K562 (cell line): ENCODE measurements around the gene ZDHHC14. TPM values are rescaled to one million over a fixed set of nuclear protein-coding genes. Genes with fewer than 3 reads are reported as not detected.

Experiments used
- ATAC-seq: fragments of 200-7000 bp; cut with Tn5 transposase; 3 replicates; pipeline ENCODE4 v1.9.1; 2020; ENCODE audit warnings: moderate library complexity
- BruUV-seq: library from RNA; stranded (reverse); fragments of 400-500 nt; replicated peaks from 2 replicates; lab custom pipeline; 2021; lab: Mats Ljungman, UMichigan
- CTCF ChIA-PET: fragments of 300-600 bp; formaldehyde crosslinking; extraction: SDS; loops from one replicate; lab custom pipeline; 2021; ENCODE audit warnings: low intra/inter-chr PET ratio; lab: Yijun Ruan, JAX
- POLR2A ChIA-PET: fragments of 300-600, 350-650 bp; sonication (Branson Sonifier 250); formaldehyde crosslinking; extraction: SDS; loops from one replicate; lab custom pipeline; 2021; ENCODE audit warnings: antibody characterized with exemption, inconsistent platforms; lab: Yijun Ruan, JAX
- DNase-seq, 4 experiments: peaks; one replicate each; pipeline versions ENCODE4 v3.0.0 to v3.0.0-alpha.2; 2011 to 2018; ENCODE audit warnings: low spot score in 3 of 4, mixed read lengths in 3 of 4; ENCODE audit errors: extremely low read depth in 1 of 4
- FAIRE-seq: peaks from 2 replicates; lab custom pipeline; 2011; peaks lifted over from hg19 to GRCh38; lab: Jason Lieb, UNC
- H2AFZ ChIP-seq: 2 replicates; pipeline ENCODE4 v1.6.0; 2011; ENCODE audit warnings: low read depth, low read length, control low read depth, inconsistent platforms
- H3K27ac ChIP-seq: fragments of 200-600 bp; 3 replicates; pipeline ENCODE4 v1.8.0; 2011; ENCODE audit warnings: low read depth, mild to moderate bottlenecking, control low read depth, inconsistent platforms, low read length, moderate library complexity, mixed read lengths; ENCODE audit errors: extremely low read depth
- H3K27me3 ChIP-seq, 2 experiments: fragments of 300-600 bp in 1 of 2; 2 replicates in 1 of 2; 3 replicates in 1 of 2; pipeline versions ENCODE4 v1.6.0 to v1.8.0; 2011; ENCODE audit warnings: inconsistent platforms in 2 of 2, low read length in 2 of 2, mild to moderate bottlenecking in 1 of 2, mixed read lengths in 1 of 2, moderate library complexity in 1 of 2; ENCODE audit not compliant: control insufficient read depth in 2 of 2, insufficient read depth in 2 of 2
- H3K36me3 ChIP-seq: fragments of 300-600 bp; 3 replicates; pipeline ENCODE4 v1.8.0; 2011; ENCODE audit warnings: mild to moderate bottlenecking, low read length, inconsistent platforms; ENCODE audit not compliant: control insufficient read depth, insufficient read depth
- H3K4me1 ChIP-seq, 2 experiments: fragments of 200-600 bp in 1 of 2; replicated peaks in 1 of 2; 2 replicates in 1 of 2; 3 replicates in 1 of 2; pipeline versions ENCODE4 v1.5.1 to v1.8.0; 2011; ENCODE audit warnings: inconsistent platforms in 2 of 2, low read length in 2 of 2, mild to moderate bottlenecking in 1 of 2, mixed read lengths in 1 of 2, moderate library complexity in 1 of 2; ENCODE audit not compliant: control insufficient read depth in 2 of 2, insufficient read depth in 2 of 2
- H3K4me2 ChIP-seq: 2 replicates; pipeline ENCODE4 v1.6.1; 2011; ENCODE audit warnings: low read length, control low read depth, inconsistent platforms, mixed read lengths; ENCODE audit not compliant: insufficient read depth
- H3K4me3 ChIP-seq: fragments of 200-600 bp; sonication (generic), shearing (Covaris generic); 2 replicates; pipeline ENCODE4 v1.5.1; 2016; ENCODE audit warnings: control low read depth, inconsistent platforms
- H3K79me2 ChIP-seq: fragments of 200-600 bp; 3 replicates; pipeline ENCODE4 v1.8.0; 2011; ENCODE audit warnings: low read length, inconsistent platforms; ENCODE audit not compliant: control insufficient read depth, insufficient read depth
- H3K9ac ChIP-seq, 2 experiments: 2 replicates each; pipeline versions ENCODE4 v1.6.0 to v1.6.1; 2011; ENCODE audit warnings: low read depth in 2 of 2, low read length in 2 of 2, control low read depth in 1 of 2, inconsistent platforms in 1 of 2, mild to moderate bottlenecking in 1 of 2, mixed read lengths in 1 of 2; ENCODE audit not compliant: insufficient read depth in 1 of 2
- H3K9me1 ChIP-seq: one replicate; pipeline ENCODE4 v1.6.0; 2011; ENCODE audit warnings: inconsistent platforms, mild to moderate bottlenecking, low read length, moderate library complexity; ENCODE audit not compliant: control insufficient read depth, insufficient read depth
- H3K9me3 ChIP-seq: replicated peaks from 2 replicates; pipeline ENCODE4 v1.5.1; 2011; ENCODE audit warnings: low read depth, low read length, inconsistent platforms; ENCODE audit not compliant: control insufficient read depth, insufficient read depth
- H4K20me1 ChIP-seq: replicated peaks from 2 replicates; pipeline ENCODE4 v1.6.1; 2011; ENCODE audit warnings: low read length, inconsistent platforms, mixed read lengths; ENCODE audit not compliant: control insufficient read depth, insufficient read depth
- HIVEP1 ChIP-seq: fragments of 250-450 bp; sonication (Bioruptor Pico); IDR thresholded peaks from 2 replicates; pipeline ENCODE4 v1.4.0; 2020; ENCODE audit warnings: mild to moderate bottlenecking
- KLF1 ChIP-seq: fragments of 450-650 bp; IDR thresholded peaks from 2 replicates; pipeline ENCODE4 v1.6.1; 2016; ENCODE audit warnings: missing genetic modification characterization, missing compliant biosample characterization
- MED1 ChIP-seq: sonication (generic); formaldehyde crosslinking; IDR thresholded peaks from 2 replicates; pipeline ENCODE4 v1.8.1; 2023; ENCODE audit warnings: missing genetic modification reagents, borderline replicate concordance
- PHTF2 ChIP-seq: fragments of 250-450 bp; sonication (Bioruptor Pico); IDR thresholded peaks from 2 replicates; pipeline ENCODE4 v1.5.0; 2021; ENCODE audit warnings: mild to moderate bottlenecking
- RCOR1 ChIP-seq, 2 experiments: IDR thresholded peaks; 2 replicates each; pipeline ENCODE4 v1.6.1; 2012; ENCODE audit warnings: low read depth in 2 of 2, low read length in 2 of 2, borderline replicate concordance in 1 of 2, improper control_type of control experiment in 1 of 2
- TAF15 ChIP-seq: fragments of 200-400 bp; formaldehyde crosslinking; IDR thresholded peaks from 2 replicates; pipeline ENCODE4 v1.6.1; 2017; ENCODE audit warnings: mild to moderate bottlenecking, low read depth, low read length, moderate library complexity
- ZNF717 ChIP-seq: fragments of 250-450 bp; sonication (Bioruptor Pico); IDR thresholded peaks from 2 replicates; pipeline ENCODE4 v1.5.0; 2021
- ZSCAN29 ChIP-seq: fragments of 450-650 bp; IDR thresholded peaks from 2 replicates; pipeline ENCODE4 v1.6.1; 2017
- WGBS: fragments of 100-300 bp; shearing (Covaris generic); methylation state at CpG from one replicate; pipeline ENCODE4 v1.1.6; 2016; ENCODE audit warnings: low coverage, mixed read lengths; ENCODE audit not compliant: insufficient coverage; ENCODE audit errors: missing lambda C conversion rate; 5-methylcytosine and 5-hydroxymethylcytosine counted together
- in situ Hi-C: fragments of 300-500 bp; cut with MboI; formaldehyde crosslinking; loops from 4 replicates; pipeline ENCODE4 v1.15.0; 2018; ENCODE audit warnings: inconsistent platforms, mixed read lengths
- intact Hi-C: fragments of 100-400 bp; cut with micrococcal nuclease; formaldehyde crosslinking; loops from 2 replicates; pipeline ENCODE4 v1.14.2; 2022
- polyA plus RNA-seq, 8 experiments: library from polyadenylated mRNA; depleted of rRNA in 4 of 8; stranded (reverse) in 5 of 8; unstranded in 3 of 8; fragments of >200 nt; fragmentation: Nextera tagmentation in 2 of 8; fragmentation: Illumina TruSeq in 1 of 8; extraction: Ambion mirVana in 2 of 8; extraction: Trizol in 1 of 8; gene quantifications; 2 replicates each; pipeline versions ENCODE4 v1.2.1 to v1.2.3, GENCODE V29; 2011 to 2014; ENCODE audit warnings: inconsistent platforms in 1 of 8, missing spikeins in 1 of 8
- total RNA-seq, 7 experiments: library from RNA; depleted of rRNA in 6 of 7; stranded (reverse); fragments of >200 nt in 6 of 7; fragmentation: Illumina TruSeq in 2 of 7; extraction: Trizol in 2 of 7; gene quantifications; 2 replicates each; pipeline versions ENCODE4 v1.2.1 to v1.2.3, GENCODE V29; 2011 to 2021; ENCODE audit warnings: low replicate concordance in 1 of 7
- TF ChIP-seq, protein P1 (sequence below): fragments of 450-650 bp; conservative IDR thresholded peaks from 2 replicates; pipeline ENCODE4 v1.6.1; 2016; ENCODE audit warnings: missing genetic modification characterization, low read depth, mild to moderate bottlenecking, control low read depth, missing compliant biosample characterization

Gene ZDHHC14
- total and polyA plus RNA-seq, 9 of the 15 experiments (the other 6 are each of a cell fraction or from before 2014, with no cell fraction given), result 0.92 to 23.1 (median 13.8) TPM

DNA sequence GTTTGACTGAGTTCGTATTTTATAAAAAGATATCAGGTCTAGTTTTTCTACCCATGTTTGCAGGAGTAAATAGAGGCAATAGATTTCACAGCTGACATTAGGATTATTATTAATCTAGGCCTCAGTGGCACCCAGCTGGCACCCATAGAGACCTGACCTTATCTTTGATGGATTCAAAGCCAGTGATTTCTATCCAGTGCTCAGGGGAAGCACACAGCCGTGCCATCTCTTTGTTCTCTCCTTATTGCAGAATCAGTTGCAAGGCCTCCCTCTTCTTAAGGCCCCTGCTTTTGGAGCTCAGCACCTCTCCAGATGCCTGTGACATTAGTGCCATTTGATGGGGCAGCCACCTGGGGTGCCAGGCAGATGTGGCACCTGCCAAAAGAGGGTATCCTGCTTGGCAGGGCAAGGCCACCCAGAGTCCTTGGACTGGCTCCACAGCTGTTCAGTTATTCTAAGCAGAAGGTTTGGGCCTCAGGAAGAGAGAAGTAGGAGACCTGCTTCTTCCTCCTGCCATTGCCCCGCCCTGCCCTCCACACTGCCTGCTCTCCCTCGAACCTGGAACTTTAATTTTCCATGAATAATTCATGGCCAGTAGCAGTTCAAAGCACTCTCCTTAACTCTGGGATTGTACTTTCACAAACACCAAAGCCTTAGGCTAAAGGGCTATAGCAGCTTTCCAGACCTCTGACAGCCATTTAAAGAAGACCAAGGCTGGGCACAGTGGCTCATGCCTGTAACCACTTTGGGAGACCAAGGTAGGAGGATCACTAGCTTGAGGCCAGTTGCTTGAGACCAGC lies 206.3 kb downstream of the ZDHHC14 start:
- Histone ChIP-seq H3K4me1 (no peaks in the 10 kb centered on the region; a peak in 1 of 5 replicates), H3K36me3 (no peaks in the 10 kb centered on the region; the same call in 2 of the 3 replicates), H3K27me3 (no peaks in the 10 kb centered on the region), H3K9ac (no peak overlapping the region), H3K4me3 (no peak overlapping the region), H3K79me2 (no peaks in the 10 kb centered on the region), H3K9me1 (no peaks in the 10 kb centered on the region), H4K20me1 (no peaks in the 10 kb centered on the region), H3K4me2 (no peak overlapping the region), H2AFZ (no peak overlapping the region), H3K9me3 (peaks cover 16% of the 10 kb centered on the region), H3K27ac (no peak overlapping the region)
- DNase-seq (no peak), FAIRE-seq (no peak), ATAC-seq (no peak)
- ChIA-PET POLR2A (interaction anchor here (0.6 to 0.7 kb wide), 2 partner anchors 19 to 55 kb away, joined by 3 to 4 read pairs; no protein-coding TSS in a partner anchor), CTCF (no interaction called here)
- in situ Hi-C loops (no loop called here), intact Hi-C loops (no loop called here)
- WGBS, result 90% methylated on average over 4 of the region's 4 CpGs
- no TSS peak for BruUV-seq
- no peak for TF ChIP-seq TAF15
- no peak for TF ChIP-seq RCOR1 (IDR thresholded peaks at IDR 0.05; ENCODE audit: borderline replicate concordance in 1 of 2, low read depth in 2 of 2, low read length in 2 of 2)
- TF ChIP-seq ZNF717, result no peak
- TF ChIP-seq, protein P1, sequence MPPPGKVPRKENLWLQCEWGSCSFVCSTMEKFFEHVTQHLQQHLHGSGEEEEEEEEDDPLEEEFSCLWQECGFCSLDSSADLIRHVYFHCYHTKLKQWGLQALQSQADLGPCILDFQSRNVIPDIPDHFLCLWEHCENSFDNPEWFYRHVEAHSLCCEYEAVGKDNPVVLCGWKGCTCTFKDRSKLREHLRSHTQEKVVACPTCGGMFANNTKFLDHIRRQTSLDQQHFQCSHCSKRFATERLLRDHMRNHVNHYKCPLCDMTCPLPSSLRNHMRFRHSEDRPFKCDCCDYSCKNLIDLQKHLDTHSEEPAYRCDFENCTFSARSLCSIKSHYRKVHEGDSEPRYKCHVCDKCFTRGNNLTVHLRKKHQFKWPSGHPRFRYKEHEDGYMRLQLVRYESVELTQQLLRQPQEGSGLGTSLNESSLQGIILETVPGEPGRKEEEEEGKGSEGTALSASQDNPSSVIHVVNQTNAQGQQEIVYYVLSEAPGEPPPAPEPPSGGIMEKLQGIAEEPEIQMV (tag), result no peak
- no peak for TF ChIP-seq HIVEP1 (CRISPR knock-in tag)
- TF ChIP-seq KLF1 (tag), result no peak
- no peak for TF ChIP-seq MED1 (CRISPR knock-in tag)
- TF ChIP-seq ZSCAN29, result no peak
- TF ChIP-seq PHTF2 (CRISPR knock-in tag), result no peak
